Activated naive CD8-positive, alpha-beta T cell treated with anti-CD3 and anti-CD28 coated beads, Interleukin-2, amount 50 U/mL, for 24 hours (primary cell): ENCODE measurements around the gene TLR8.
"Not testable (repeated sequence)": the region's sequence is repeated elsewhere in the genome, so short reads cannot be mapped to it uniquely, and the experiment has no call there.

Experiments
- ATAC-seq: fragments of 150-1000 bp; cut with Tn5 transposase; one replicate; pipeline ENCODE4 v1.10.0; 2021
- DNase-seq: peaks from one replicate; pipeline ENCODE4 v3.0.0; 2021
- H3K27ac Mint-ChIP-seq: one replicate; pipeline ENCODE4 v1.8.0; 2021; ENCODE audit warnings: mild to moderate bottlenecking, mixed read lengths
- H3K27me3 Mint-ChIP-seq: one replicate; pipeline ENCODE4 v1.8.0; 2021; ENCODE audit warnings: mixed read lengths
- H3K36me3 Mint-ChIP-seq: one replicate; pipeline ENCODE4 v1.8.0; 2021; ENCODE audit warnings: low read depth, mixed read lengths
- H3K4me1 Mint-ChIP-seq: one replicate; pipeline ENCODE4 v1.8.0; 2021; ENCODE audit warnings: mixed read lengths
- H3K4me3 Mint-ChIP-seq: one replicate; pipeline ENCODE4 v1.8.0; 2021; ENCODE audit warnings: mild to moderate bottlenecking, moderate library complexity, mixed read lengths
- H3K9me3 Mint-ChIP-seq: one replicate; pipeline ENCODE4 v1.8.0; 2021; ENCODE audit warnings: mixed read lengths

Gene TLR8

GRCh38 chrX:12958059-12958458, 51.6 kb downstream of the TLR8 start:
- DNase-seq = no peak
- Mint-ChIP-seq H3K27ac (peak overlapping the region; percentile 95), H3K9me3 (no peaks in the 10 kb centered on the region), H3K4me1 (peaks cover 76% of the 10 kb centered on the region), H3K27me3 (no peaks in the 10 kb centered on the region), H3K36me3 (no peaks in the 10 kb centered on the region), H3K4me3 (peak overlapping the region; percentile 85)
- no peak for ATAC-seq

GRCh38 chrX:12958461-12958860, 52.0 kb downstream of the TLR8 start:
- H3K4me3 Mint-ChIP-seq = no peak overlapping the region

GRCh38 chrX:12961196-12961718, 54.8 kb downstream of the TLR8 start:
- DNase-seq (no peak), ATAC-seq (no peak)
- H3K4me3 Mint-ChIP-seq = no peak overlapping the region
- H3K9me3 Mint-ChIP-seq = no peaks in the 10 kb centered on the region
- H3K27me3 Mint-ChIP-seq = no peaks in the 10 kb centered on the region
- H3K4me1 Mint-ChIP-seq = peaks cover 62% of the 10 kb centered on the region
- peak overlapping the region; percentile 59 for H3K27ac Mint-ChIP-seq
- H3K36me3 Mint-ChIP-seq = no peaks in the 10 kb centered on the region

More at GRCh38 chrX:12958461-12958860, 52.0 kb downstream of the TLR8 start:
- ATAC-seq = no peak
- Mint-ChIP-seq H3K36me3 (no peaks in the 10 kb centered on the region), H3K9me3 (no peaks in the 10 kb centered on the region), H3K27ac (peak overlapping the region; percentile 95), H3K27me3 (no peaks in the 10 kb centered on the region), H3K4me1 (peaks cover 72% of the 10 kb centered on the region)
- DNase-seq = no peak

- no peak overlapping the region for H3K4me3 Mint-ChIP-seq
- H3K4me1 Mint-ChIP-seq = peaks cover 62% of the 10 kb centered on the region
- DNase-seq = no peak
- H3K36me3 Mint-ChIP-seq = no peaks in the 10 kb centered on the region
- ATAC-seq = no peak
- H3K9me3 Mint-ChIP-seq = no peaks in the 10 kb centered on the region
- H3K27me3 Mint-ChIP-seq = no peaks in the 10 kb centered on the region
- peak overlapping the region; percentile 35 for H3K27ac Mint-ChIP-seq
These were observed 55.7 kb downstream of the TLR8 start for GRCh38 chrX:12962041-12962504.

GRCh38 chrX:12963210-12963850, 56.9 kb downstream of the TLR8 start:
- ATAC-seq, H3K4me3 Mint-ChIP-seq, H3K9me3 Mint-ChIP-seq, DNase-seq, H3K36me3 Mint-ChIP-seq, H3K27ac Mint-ChIP-seq, H3K27me3 Mint-ChIP-seq: not testable (repeated sequence)
- peaks cover 59% of the 10 kb centered on the region for H3K4me1 Mint-ChIP-seq

GRCh38 chrX:12965131-12965940, 58.9 kb downstream of the TLR8 start:
- no peaks in the 10 kb centered on the region for H3K27me3 Mint-ChIP-seq
- DNase-seq (no peak), ATAC-seq (no peak)
- H3K27ac Mint-ChIP-seq = peak overlapping the region; percentile 82
- H3K4me1 Mint-ChIP-seq = peaks cover 60% of the 10 kb centered on the region
- no peaks in the 10 kb centered on the region for H3K36me3 Mint-ChIP-seq
- H3K9me3 Mint-ChIP-seq = no peaks in the 10 kb centered on the region
- H3K4me3 Mint-ChIP-seq = peak overlapping the region; percentile 7

GRCh38 chrX:12966151-12966550, 59.7 kb downstream of the TLR8 start:
- Mint-ChIP-seq H3K27ac (peak overlapping the region; percentile 82), H3K4me3 (no peak overlapping the region), H3K27me3 (no peaks in the 10 kb centered on the region), H3K4me1 (peaks cover 60% of the 10 kb centered on the region), H3K36me3 (no peaks in the 10 kb centered on the region), H3K9me3 (no peaks in the 10 kb centered on the region)
- ATAC-seq = no peak
- DNase-seq = no peak

GRCh38 chrX:12967711-12968465, 61.5 kb downstream of the TLR8 start:
- H3K27ac Mint-ChIP-seq = peak overlapping the region; percentile 94
- H3K4me1 Mint-ChIP-seq = peaks cover 58% of the 10 kb centered on the region
- H3K4me3 Mint-ChIP-seq = peak overlapping the region; percentile 74
- ATAC-seq (peak; percentile 56), DNase-seq (no peak)
- no peaks in the 10 kb centered on the region for H3K9me3 Mint-ChIP-seq
- H3K36me3 Mint-ChIP-seq = no peaks in the 10 kb centered on the region
- no peaks in the 10 kb centered on the region for H3K27me3 Mint-ChIP-seq

- ATAC-seq (peak; percentile 39), DNase-seq (no peak)
- Mint-ChIP-seq H3K27me3 (no peaks in the 10 kb centered on the region), H3K4me1 (peaks cover 59% of the 10 kb centered on the region), H3K36me3 (peaks cover 11% of the 10 kb centered on the region), H3K27ac (peak overlapping the region; percentile 98), H3K9me3 (no peaks in the 10 kb centered on the region), H3K4me3 (peak overlapping the region; percentile 92)
These were observed 64.3 kb downstream of the TLR8 start for GRCh38 chrX:12970691-12971202.

GRCh38 chrX:12971282-12972003, 65.0 kb downstream of the TLR8 start:
- H3K9me3 Mint-ChIP-seq = no peaks in the 10 kb centered on the region

GRCh38 chrX:12972243-12972642, 65.8 kb downstream of the TLR8 start:
- peaks cover 48% of the 10 kb centered on the region for H3K4me1 Mint-ChIP-seq
- H3K27ac Mint-ChIP-seq = peak overlapping the region; percentile 98
- no peak for DNase-seq
- ATAC-seq = no peak
- H3K27me3 Mint-ChIP-seq = no peaks in the 10 kb centered on the region
- peak overlapping the region; percentile 92 for H3K4me3 Mint-ChIP-seq
- peaks cover 24% of the 10 kb centered on the region for H3K36me3 Mint-ChIP-seq
- no peaks in the 10 kb centered on the region for H3K9me3 Mint-ChIP-seq

More at GRCh38 chrX:12971282-12972003, 65.0 kb downstream of the TLR8 start:
- peak overlapping the region; percentile 98 for H3K27ac Mint-ChIP-seq
- no peaks in the 10 kb centered on the region for H3K27me3 Mint-ChIP-seq
- H3K4me3 Mint-ChIP-seq = peak overlapping the region; percentile 92
- no peak for ATAC-seq
- H3K4me1 Mint-ChIP-seq = peaks cover 53% of the 10 kb centered on the region
- no peak for DNase-seq
- peaks cover 16% of the 10 kb centered on the region for H3K36me3 Mint-ChIP-seq
